PC-3 (cell line): ENCODE results near the gene PEX10.

Source experiments
- EZH2phosphoT487 ChIP-seq: fragments of 300-600 bp; sonication (generic); IDR thresholded peaks from 2 replicates; pipeline ENCODE4 v1.6.1; 2018; ENCODE audit warnings: mild to moderate bottlenecking, antibody characterized with exemption, low read length, borderline replicate concordance
- TF ChIP-seq, protein P1 (sequence below): fragments of 300-600 bp; sonication (generic); conservative IDR thresholded peaks from 2 replicates; pipeline ENCODE4 v1.5.1; 2017; ENCODE audit warnings: antibody characterized with exemption, low read depth, mild to moderate bottlenecking, low read length

DNA sequence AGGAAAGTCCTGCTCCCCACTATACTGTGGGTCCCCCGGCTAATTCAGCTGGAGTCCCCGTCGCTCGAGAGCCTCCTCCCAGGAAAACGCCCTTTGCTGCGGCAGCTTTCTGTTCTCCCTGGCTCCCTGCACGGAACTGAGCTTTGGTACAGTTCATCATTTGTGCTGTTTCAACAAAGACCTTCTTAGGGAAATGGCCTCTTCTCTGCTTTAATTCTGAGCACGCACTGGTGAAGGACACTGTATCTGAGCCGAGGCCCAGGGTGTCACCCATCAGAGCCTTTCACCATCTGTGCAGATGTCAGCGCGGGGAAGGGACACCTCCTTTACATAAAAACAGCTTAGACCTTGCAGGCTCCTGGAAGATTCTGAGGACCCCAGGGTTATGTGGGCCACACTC lies 13.5 kb upstream of the PEX10 start:
- TF ChIP-seq, protein P1, sequence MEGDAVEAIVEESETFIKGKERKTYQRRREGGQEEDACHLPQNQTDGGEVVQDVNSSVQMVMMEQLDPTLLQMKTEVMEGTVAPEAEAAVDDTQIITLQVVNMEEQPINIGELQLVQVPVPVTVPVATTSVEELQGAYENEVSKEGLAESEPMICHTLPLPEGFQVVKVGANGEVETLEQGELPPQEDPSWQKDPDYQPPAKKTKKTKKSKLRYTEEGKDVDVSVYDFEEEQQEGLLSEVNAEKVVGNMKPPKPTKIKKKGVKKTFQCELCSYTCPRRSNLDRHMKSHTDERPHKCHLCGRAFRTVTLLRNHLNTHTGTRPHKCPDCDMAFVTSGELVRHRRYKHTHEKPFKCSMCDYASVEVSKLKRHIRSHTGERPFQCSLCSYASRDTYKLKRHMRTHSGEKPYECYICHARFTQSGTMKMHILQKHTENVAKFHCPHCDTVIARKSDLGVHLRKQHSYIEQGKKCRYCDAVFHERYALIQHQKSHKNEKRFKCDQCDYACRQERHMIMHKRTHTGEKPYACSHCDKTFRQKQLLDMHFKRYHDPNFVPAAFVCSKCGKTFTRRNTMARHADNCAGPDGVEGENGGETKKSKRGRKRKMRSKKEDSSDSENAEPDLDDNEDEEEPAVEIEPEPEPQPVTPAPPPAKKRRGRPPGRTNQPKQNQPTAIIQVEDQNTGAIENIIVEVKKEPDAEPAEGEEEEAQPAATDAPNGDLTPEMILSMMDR = no peak
- TF ChIP-seq EZH2phosphoT487 = no peak
